Mesothelial cell of epicardium (in vitro differentiated cells): ENCODE data around the gene CYP2A7. TPM values are rescaled to one million over a fixed set of nuclear protein-coding genes. Genes with fewer than 3 reads are reported as not detected.
"Not testable (repeated sequence)": the region's sequence is repeated elsewhere in the genome, so short reads cannot be mapped to it uniquely, and the experiment has no call there.

Source experiments
- DNase-seq, 2 experiments: peaks; one replicate each; pipeline ENCODE4 v3.0.0; 2021; ENCODE audit warnings: low spot score in 2 of 2; ENCODE audit not compliant: unreplicated experiment in 2 of 2
- H3K27ac Mint-ChIP-seq: 2 replicates; pipeline ENCODE4 v1.8.0; 2021; ENCODE audit warnings: mixed read lengths
- H3K27me3 Mint-ChIP-seq: 2 replicates; pipeline ENCODE4 v1.8.0; 2021; ENCODE audit warnings: low read depth, mixed read lengths
- H3K36me3 Mint-ChIP-seq: 2 replicates; pipeline ENCODE4 v1.8.0; 2021; ENCODE audit warnings: mixed read lengths
- H3K4me1 Mint-ChIP-seq: 2 replicates; pipeline ENCODE4 v1.8.0; 2021; ENCODE audit warnings: mixed read lengths
- H3K4me3 Mint-ChIP-seq: 2 replicates; pipeline ENCODE4 v1.8.0; 2021; ENCODE audit warnings: mild to moderate bottlenecking, moderate library complexity, mixed read lengths
- H3K9me3 Mint-ChIP-seq: 2 replicates; pipeline ENCODE4 v1.8.0; 2021; ENCODE audit warnings: mixed read lengths
- total RNA-seq: library from RNA; stranded (reverse); gene quantifications from 3 replicates; pipeline ENCODE4 v1.2.1, GENCODE V29; 2021
- TF ChIP-seq, protein P1 (sequence below): fragments of 200-600 bp; sonication (generic); IDR thresholded peaks from one replicate; pipeline ENCODE4 v1.5.0; 2021; ENCODE audit warnings: antibody characterized with exemption; ENCODE audit not compliant: unreplicated experiment

The CYP2A7 gene, protein sequence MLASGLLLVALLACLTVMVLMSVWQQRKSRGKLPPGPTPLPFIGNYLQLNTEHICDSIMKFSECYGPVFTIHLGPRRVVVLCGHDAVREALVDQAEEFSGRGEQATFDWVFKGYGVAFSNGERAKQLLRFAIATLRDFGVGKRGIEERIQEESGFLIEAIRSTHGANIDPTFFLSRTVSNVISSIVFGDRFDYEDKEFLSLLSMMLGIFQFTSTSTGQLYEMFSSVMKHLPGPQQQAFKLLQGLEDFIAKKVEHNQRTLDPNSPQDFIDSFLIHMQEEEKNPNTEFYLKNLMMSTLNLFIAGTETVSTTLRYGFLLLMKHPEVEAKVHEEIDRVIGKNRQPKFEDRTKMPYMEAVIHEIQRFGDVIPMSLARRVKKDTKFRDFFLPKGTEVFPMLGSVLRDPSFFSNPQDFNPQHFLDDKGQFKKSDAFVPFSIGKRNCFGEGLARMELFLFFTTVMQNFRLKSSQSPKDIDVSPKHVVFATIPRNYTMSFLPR
- total RNA-seq = not detected in 3 replicates

DNA sequence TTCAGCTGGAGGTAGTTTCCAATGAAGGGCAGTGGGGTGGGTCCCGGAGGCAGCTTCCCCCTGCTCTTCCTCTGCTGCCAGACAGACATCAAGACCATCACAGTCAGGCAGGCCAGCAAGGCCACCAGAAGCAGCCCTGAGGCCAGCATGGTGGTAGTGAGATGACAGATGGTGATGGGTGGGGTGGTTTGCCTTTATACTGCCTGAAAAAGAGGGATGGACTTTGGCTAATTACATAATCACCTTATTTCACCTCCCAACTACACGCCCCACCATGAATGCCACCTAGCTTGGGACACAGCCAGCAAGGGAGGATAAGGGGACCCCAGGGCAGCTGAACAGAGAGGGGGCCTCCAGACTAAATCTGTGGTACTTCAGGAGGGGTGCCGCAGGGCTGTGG is at the start of gene CYP2A7:
TSS of gene CYP2A7 (minus strand) at position 170 of the 400 bp plus-strand sequence. CDS start at position 149, 21 bp downstream.
- H3K9me3 Mint-ChIP-seq, H3K27ac Mint-ChIP-seq, H3K4me3 Mint-ChIP-seq, H3K36me3 Mint-ChIP-seq, H3K4me1 Mint-ChIP-seq, DNase-seq: not testable (repeated sequence)
- H3K27me3 Mint-ChIP-seq = peaks cover 68% of the 10 kb centered on the region

DNA sequence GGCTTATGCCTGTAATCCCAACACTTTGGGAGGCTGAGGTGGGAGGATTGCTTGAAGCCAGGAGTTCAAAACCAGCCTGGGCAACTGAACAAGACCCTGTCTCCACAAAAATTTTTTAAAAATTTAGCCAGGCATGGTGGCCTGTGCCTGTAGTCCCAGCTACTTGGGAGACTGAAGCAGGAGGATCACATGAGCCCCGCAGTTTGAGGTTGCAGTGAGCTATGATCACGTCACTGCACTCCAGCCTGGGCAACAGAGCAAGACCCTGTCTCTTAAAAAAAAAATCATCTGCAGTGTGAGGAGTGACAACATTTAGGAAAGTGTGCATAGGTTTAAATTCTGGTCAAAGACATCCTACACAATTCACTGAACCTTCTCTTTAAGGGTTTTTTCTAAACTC is 48.8 kb upstream of the CYP2A7 start:
- not testable (repeated sequence) for H3K4me1 Mint-ChIP-seq, H3K27ac Mint-ChIP-seq, H3K9me3 Mint-ChIP-seq, H3K27me3 Mint-ChIP-seq, H3K36me3 Mint-ChIP-seq, DNase-seq, H3K4me3 Mint-ChIP-seq

DNA sequence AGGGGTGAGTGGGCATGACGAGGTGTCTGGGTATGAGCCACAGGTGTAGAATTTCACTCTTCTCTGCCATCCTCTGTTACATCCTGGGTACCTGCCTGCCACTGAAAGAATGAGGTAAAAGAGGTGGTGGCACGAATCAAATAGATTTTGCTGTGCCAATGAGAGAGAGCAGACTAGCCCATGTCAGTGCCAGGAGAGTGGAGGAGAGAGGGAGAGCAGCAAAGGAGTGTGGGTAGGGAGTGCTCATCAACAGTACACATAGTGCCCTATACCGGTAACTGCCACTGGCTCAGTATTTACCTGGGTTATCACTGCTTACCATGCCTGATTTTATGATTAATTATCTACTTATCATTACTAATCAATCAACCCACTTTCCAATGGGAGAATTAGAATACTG is 47.9 kb upstream of the CYP2A7 start:
- not testable (repeated sequence) for H3K9me3 Mint-ChIP-seq, H3K27me3 Mint-ChIP-seq, H3K36me3 Mint-ChIP-seq, H3K4me1 Mint-ChIP-seq, H3K4me3 Mint-ChIP-seq, H3K27ac Mint-ChIP-seq, DNase-seq

DNA sequence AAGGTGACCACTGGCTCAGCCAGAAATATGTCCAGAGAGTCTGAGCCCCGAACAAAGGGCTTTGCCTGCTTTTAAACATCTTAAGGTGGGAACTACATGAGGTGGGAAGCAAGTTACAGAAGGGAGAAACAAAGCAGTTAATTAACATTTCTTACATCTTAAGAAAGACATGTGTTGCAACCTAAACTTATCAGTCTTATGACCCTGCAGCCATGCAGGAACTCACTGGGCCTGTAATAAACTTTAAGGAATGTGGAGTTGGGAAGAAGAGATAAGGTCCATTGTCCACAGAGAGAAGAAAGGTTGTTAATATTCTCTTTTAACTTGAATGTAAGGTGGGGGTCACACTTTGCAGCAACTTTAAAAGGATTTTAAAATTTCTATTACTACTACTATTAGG is 46.8 kb upstream of the CYP2A7 start:
- no peak for DNase-seq
- H3K27me3 Mint-ChIP-seq = peaks cover 8% of the 10 kb centered on the region
- TF ChIP-seq, protein P1, sequence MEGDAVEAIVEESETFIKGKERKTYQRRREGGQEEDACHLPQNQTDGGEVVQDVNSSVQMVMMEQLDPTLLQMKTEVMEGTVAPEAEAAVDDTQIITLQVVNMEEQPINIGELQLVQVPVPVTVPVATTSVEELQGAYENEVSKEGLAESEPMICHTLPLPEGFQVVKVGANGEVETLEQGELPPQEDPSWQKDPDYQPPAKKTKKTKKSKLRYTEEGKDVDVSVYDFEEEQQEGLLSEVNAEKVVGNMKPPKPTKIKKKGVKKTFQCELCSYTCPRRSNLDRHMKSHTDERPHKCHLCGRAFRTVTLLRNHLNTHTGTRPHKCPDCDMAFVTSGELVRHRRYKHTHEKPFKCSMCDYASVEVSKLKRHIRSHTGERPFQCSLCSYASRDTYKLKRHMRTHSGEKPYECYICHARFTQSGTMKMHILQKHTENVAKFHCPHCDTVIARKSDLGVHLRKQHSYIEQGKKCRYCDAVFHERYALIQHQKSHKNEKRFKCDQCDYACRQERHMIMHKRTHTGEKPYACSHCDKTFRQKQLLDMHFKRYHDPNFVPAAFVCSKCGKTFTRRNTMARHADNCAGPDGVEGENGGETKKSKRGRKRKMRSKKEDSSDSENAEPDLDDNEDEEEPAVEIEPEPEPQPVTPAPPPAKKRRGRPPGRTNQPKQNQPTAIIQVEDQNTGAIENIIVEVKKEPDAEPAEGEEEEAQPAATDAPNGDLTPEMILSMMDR = no peak
- H3K36me3 Mint-ChIP-seq = no peaks in the 10 kb centered on the region
- H3K4me1 Mint-ChIP-seq = peaks cover 4% of the 10 kb centered on the region
- H3K9me3 Mint-ChIP-seq = no peaks in the 10 kb centered on the region
- H3K4me3 Mint-ChIP-seq = no peak overlapping the region
- no peak overlapping the region for H3K27ac Mint-ChIP-seq

DNA sequence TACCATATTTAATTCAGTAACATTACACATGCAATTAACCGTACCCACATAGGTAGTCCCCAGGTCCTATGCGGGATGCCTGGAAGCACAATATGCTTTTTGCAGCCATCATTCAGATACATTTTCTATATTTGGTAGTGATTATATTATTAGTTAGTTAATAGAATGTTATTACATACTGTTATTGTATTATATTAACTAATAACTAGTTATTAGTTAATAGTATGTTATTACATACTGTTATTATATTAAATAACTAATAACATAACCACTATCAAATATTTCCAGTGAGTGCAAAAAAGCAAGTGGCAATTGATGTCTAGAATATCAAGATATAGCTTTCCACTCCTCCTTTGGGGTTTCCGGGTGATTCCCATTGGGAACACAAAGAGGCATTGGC is 45.5 kb upstream of the CYP2A7 start:
- TF ChIP-seq, protein P1 = no peak
- peaks cover 8% of the 10 kb centered on the region for H3K27me3 Mint-ChIP-seq
- H3K36me3 Mint-ChIP-seq = no peaks in the 10 kb centered on the region
- no peaks in the 10 kb centered on the region for H3K9me3 Mint-ChIP-seq
- no peak overlapping the region for H3K27ac Mint-ChIP-seq
- H3K4me3 Mint-ChIP-seq = no peak overlapping the region
- DNase-seq = no peak
- peaks cover 12% of the 10 kb centered on the region for H3K4me1 Mint-ChIP-seq

DNA sequence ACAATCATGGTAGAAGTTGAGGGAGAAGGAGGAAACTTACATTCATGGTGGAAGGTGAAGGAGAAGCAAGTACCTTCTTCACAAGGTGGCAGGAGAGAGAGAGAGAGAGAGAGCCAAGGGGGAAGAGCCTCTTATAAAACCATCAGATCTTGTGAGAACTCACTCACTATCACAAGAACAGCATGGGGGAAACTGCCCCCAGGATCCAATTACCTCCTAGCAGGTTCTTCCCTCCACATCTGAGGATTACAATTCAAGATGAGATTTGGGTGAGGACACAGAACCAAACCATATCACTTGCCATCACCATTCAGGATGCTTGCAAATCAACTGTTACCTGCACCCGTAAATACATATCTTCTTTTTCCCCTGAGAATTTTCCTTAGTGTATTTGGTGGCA is 44.2 kb upstream of the CYP2A7 start:
- not testable (repeated sequence) for H3K4me3 Mint-ChIP-seq, H3K27me3 Mint-ChIP-seq, H3K27ac Mint-ChIP-seq, H3K9me3 Mint-ChIP-seq, H3K36me3 Mint-ChIP-seq, DNase-seq
- peaks cover 24% of the 10 kb centered on the region for H3K4me1 Mint-ChIP-seq

DNA sequence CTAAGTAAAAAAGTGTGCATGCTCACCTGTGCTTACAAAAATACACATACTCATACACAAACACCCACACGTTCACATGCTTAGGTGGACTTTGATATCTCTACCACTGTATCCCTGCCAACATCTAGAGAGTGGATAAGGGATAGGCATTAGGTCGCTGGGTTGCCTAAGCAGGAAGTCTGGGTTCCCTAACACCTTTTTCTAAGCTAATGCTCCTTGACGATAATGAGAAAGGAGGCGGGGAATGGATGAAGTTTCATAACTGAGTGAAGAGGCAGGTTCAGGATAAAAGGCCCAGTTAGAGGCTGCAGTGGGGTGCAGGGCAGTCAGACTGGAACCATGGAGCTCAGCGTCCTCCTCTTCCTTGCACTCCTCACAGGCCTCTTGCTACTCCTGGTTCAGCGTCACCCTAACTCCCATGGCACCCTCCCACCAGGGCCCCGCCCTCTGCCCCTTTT is 41.9 kb upstream of the CYP2A7 start:
- DNase-seq = no peak
- no peak overlapping the region for H3K4me3 Mint-ChIP-seq
- TF ChIP-seq, protein P1 = no peak
- peaks cover 3% of the 10 kb centered on the region for H3K27me3 Mint-ChIP-seq
- H3K36me3 Mint-ChIP-seq = no peaks in the 10 kb centered on the region
- H3K4me1 Mint-ChIP-seq = peaks cover 26% of the 10 kb centered on the region
- H3K27ac Mint-ChIP-seq = no peak overlapping the region
- peaks cover 18% of the 10 kb centered on the region for H3K9me3 Mint-ChIP-seq

DNA sequence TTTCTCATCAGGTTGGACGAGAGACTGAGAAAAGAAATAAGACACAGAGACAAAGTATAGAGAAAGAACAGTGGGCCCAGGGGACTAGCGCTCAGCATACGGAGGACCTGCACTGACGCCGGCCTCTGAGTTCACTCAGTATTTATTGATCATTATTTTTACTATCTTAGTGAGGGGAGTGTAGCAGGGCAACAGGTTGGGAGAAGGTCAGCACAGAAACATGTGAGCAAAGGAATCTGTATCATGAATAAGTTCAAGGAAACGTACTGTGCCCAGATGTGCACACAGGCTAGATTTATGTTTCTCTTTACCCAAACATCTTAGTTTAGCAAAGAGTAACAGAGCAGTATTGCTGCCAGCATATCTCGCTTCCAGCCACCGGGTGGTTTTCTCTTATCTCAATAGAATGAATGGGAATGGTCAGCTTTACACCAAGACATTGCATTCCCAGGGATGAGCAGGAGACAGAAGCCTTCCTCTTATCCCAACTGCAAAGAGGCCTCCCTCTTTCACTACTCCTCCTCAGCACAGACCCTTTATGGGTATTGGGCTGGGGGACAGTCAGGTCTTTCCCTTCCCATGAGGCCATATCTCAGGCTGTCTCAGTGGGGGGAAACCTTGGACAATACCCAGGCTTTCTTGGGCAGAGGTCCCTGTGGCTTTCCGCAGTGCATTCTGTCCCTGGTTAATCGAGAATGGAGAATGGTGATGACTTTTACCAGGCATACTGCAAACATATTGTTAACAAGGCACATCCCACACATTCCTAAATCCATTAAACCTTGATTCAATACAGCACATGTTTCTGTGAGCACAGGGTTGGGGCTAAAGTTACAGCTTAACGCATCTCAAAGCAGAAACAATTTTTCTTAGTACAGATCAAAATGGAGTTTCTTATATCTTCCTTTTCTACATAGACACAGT is 40.5 kb upstream of the CYP2A7 start:
- H3K27ac Mint-ChIP-seq = peak overlapping the region; percentile 68
- not testable (repeated sequence) for H3K36me3 Mint-ChIP-seq

More for the DNA sequence above, 40.5 kb upstream of the CYP2A7 start:
- not testable (repeated sequence) for DNase-seq, H3K4me3 Mint-ChIP-seq, H3K27me3 Mint-ChIP-seq
- Mint-ChIP-seq H3K9me3 (peaks cover 21% of the 10 kb centered on the region), H3K4me1 (peaks cover 22% of the 10 kb centered on the region)
